H1 (cell line): ENCODE measurements around the gene DKK1. TPM values are rescaled to one million over a fixed set of nuclear protein-coding genes. Genes with fewer than 3 reads are reported as not detected.

ENCODE experiments used
- CTCF ChIA-PET: fragments of 300-600 bp; sonication (Branson Sonifier 250); formaldehyde crosslinking; loops from one replicate; lab custom pipeline; 2021; ENCODE audit not compliant: partially characterized antibody; lab: Charles Lee
- POLR2A ChIA-PET: fragments of 300-600 bp; sonication (Branson Sonifier 250); formaldehyde crosslinking; loops from one replicate; lab custom pipeline; 2021; ENCODE audit warnings: inconsistent platforms; ENCODE audit not compliant: partially characterized antibody; lab: Charles Lee
- DNase-seq, 2 experiments: peaks; one replicate each; pipeline versions ENCODE4 v3.0.0 to v3.0.0-alpha.2; 2010 to 2022; ENCODE audit warnings: low spot score in 2 of 2, low read depth in 1 of 2, mixed read lengths in 1 of 2
- FAIRE-seq: peaks from 2 replicates; lab custom pipeline; 2011; peaks lifted over from hg19 to GRCh38; lab: Jason Lieb, UNC
- H2AFZ ChIP-seq: 2 replicates; pipeline ENCODE4 v1.8.1; 2012; ENCODE audit warnings: low read length, inconsistent platforms
- H2AK5ac ChIP-seq: 2 replicates; pipeline ENCODE4 v1.6.1; 2013; ENCODE audit warnings: low read depth, low read length
- H2BK120ac ChIP-seq: replicated peaks from 2 replicates; pipeline ENCODE3; 2013; ENCODE audit warnings: low read depth, low read length, inconsistent platforms
- H2BK12ac ChIP-seq: 2 replicates; pipeline ENCODE4 v1.6.1; 2013; ENCODE audit warnings: low read depth, low read length
- H2BK15ac ChIP-seq: 2 replicates; pipeline ENCODE4 v1.6.1; 2013; ENCODE audit warnings: low read length
- H2BK20ac ChIP-seq: 2 replicates; pipeline ENCODE4 v1.6.1; 2013; ENCODE audit warnings: low read length
- H2BK5ac ChIP-seq: 2 replicates; pipeline ENCODE4 v1.6.1; 2013; ENCODE audit warnings: low read depth, low read length
- H3K14ac ChIP-seq: 2 replicates; pipeline ENCODE4 v1.6.1; 2013; ENCODE audit warnings: inconsistent platforms; ENCODE audit not compliant: insufficient read length
- H3K18ac ChIP-seq: 2 replicates; pipeline ENCODE4 v1.6.1; 2013; ENCODE audit warnings: low read length; ENCODE audit errors: extremely low read depth
- H3K23ac ChIP-seq: 2 replicates; pipeline ENCODE4 v1.6.1; 2013; ENCODE audit warnings: inconsistent platforms; ENCODE audit not compliant: insufficient read length
- H3K23me2 ChIP-seq: 2 replicates; pipeline ENCODE4 v1.6.1; 2013; ENCODE audit warnings: low read depth, low read length
- H3K27ac ChIP-seq: 2 replicates; pipeline ENCODE4 v1.6.1; 2011; ENCODE audit warnings: low read depth, low read length, inconsistent platforms
- H3K27me3 ChIP-seq, 4 experiments: replicated peaks in 1 of 4; 1 replicate in 1 of 4; 2 replicates in 3 of 4; pipeline versions ENCODE4 v1.6.1 to v1.8.1; 2011 to 2013; ENCODE audit warnings: low read length in 3 of 4, mild to moderate bottlenecking in 3 of 4, inconsistent platforms in 2 of 4, mixed read lengths in 2 of 4, moderate library complexity in 1 of 4; ENCODE audit not compliant: control insufficient read depth in 3 of 4, insufficient read depth in 3 of 4; ENCODE audit errors: extremely low read depth in 1 of 4
- H3K36me3 ChIP-seq, 4 experiments: 2 replicates each; pipeline versions ENCODE4 v1.6.1 to v1.8.1; 2011 to 2013; ENCODE audit warnings: mild to moderate bottlenecking in 4 of 4, low read length in 3 of 4, moderate library complexity in 2 of 4, control low read depth in 1 of 4, inconsistent platforms in 1 of 4; ENCODE audit not compliant: insufficient read depth in 4 of 4, control insufficient read depth in 2 of 4
- H3K4ac ChIP-seq: replicated peaks from 2 replicates; pipeline ENCODE3; 2013; ENCODE audit warnings: low read length, low read depth, mixed read lengths, inconsistent platforms; ENCODE audit not compliant: insufficient read length
- H3K4me1 ChIP-seq, 4 experiments: replicated peaks in 1 of 4; 1 replicate in 1 of 4; 2 replicates in 3 of 4; pipeline versions ENCODE4 v1.6.1 to v1.8.1; 2011 to 2013; ENCODE audit warnings: low read length in 3 of 4, inconsistent platforms in 2 of 4, mixed read lengths in 1 of 4; ENCODE audit not compliant: insufficient read depth in 4 of 4, control insufficient read depth in 3 of 4
- H3K4me2 ChIP-seq, 2 experiments: 2 replicates each; pipeline versions ENCODE4 v1.6.1 to v1.8.1; 2011 to 2013; ENCODE audit warnings: low read depth in 2 of 2, low read length in 2 of 2, control low read depth in 1 of 2, inconsistent platforms in 1 of 2, mild to moderate bottlenecking in 1 of 2; ENCODE audit not compliant: insufficient read depth in 1 of 2
- H3K4me3 ChIP-seq, 4 experiments: fragments of 200-600, 300-600 bp in 1 of 4; sonication (generic), shearing (Covaris generic), sonication (Bioruptor Twin) in 1 of 4; 2 replicates each; pipeline versions ENCODE4 v1.5.1 to v1.8.1; 2011 to 2016; ENCODE audit warnings: low read length in 4 of 4, low read depth in 3 of 4, control low read depth in 2 of 4, inconsistent platforms in 2 of 4, mild to moderate bottlenecking in 2 of 4, mixed read lengths in 1 of 4, moderate library complexity in 1 of 4; ENCODE audit not compliant: insufficient read depth in 2 of 4; ENCODE audit errors: extremely low read depth in 1 of 4
- H3K56ac ChIP-seq: replicated peaks from 2 replicates; pipeline ENCODE3; 2013; ENCODE audit warnings: low read depth, mild to moderate bottlenecking, mixed read lengths, low read length, inconsistent platforms; ENCODE audit not compliant: insufficient read length
- H3K79me1 ChIP-seq: 2 replicates; pipeline ENCODE4 v1.6.1; 2013; ENCODE audit warnings: low read depth, low read length, control low read depth
- H3K79me2 ChIP-seq, 2 experiments: 2 replicates each; pipeline versions ENCODE4 v1.6.1 to v1.8.1; 2012 to 2013; ENCODE audit warnings: low read length in 2 of 2, mild to moderate bottlenecking in 2 of 2, inconsistent platforms in 1 of 2; ENCODE audit not compliant: insufficient read depth in 2 of 2, control insufficient read depth in 1 of 2
- H3K9ac ChIP-seq, 4 experiments: replicated peaks in 1 of 4; 1 replicate in 1 of 4; 2 replicates in 3 of 4; pipeline versions ENCODE4 v1.6.1 to v1.8.1; 2011 to 2013; ENCODE audit warnings: low read depth in 3 of 4, low read length in 3 of 4, control low read depth in 2 of 4, mild to moderate bottlenecking in 2 of 4, moderate library complexity in 2 of 4, inconsistent platforms in 1 of 4; ENCODE audit errors: extremely low read depth in 1 of 4
- H3K9me3 ChIP-seq, 2 experiments: 2 replicates each; pipeline versions ENCODE4 v1.6.1 to v1.8.1; 2012 to 2013; ENCODE audit warnings: mild to moderate bottlenecking in 2 of 2, moderate library complexity in 2 of 2, control low read depth in 1 of 2, inconsistent platforms in 1 of 2, low read depth in 1 of 2, low read length in 1 of 2, mixed read lengths in 1 of 2; ENCODE audit not compliant: insufficient read depth in 2 of 2
- H4K20me1 ChIP-seq, 2 experiments: replicated peaks in 1 of 2; 2 replicates each; pipeline versions ENCODE3 to v1.8.1; 2011 to 2013; ENCODE audit warnings: inconsistent platforms in 2 of 2, low read length in 2 of 2, mild to moderate bottlenecking in 1 of 2; ENCODE audit not compliant: insufficient read depth in 2 of 2, control insufficient read depth in 1 of 2
- H4K5ac ChIP-seq: 2 replicates; pipeline ENCODE4 v1.6.1; 2013; ENCODE audit warnings: low read length, low read depth, mixed read lengths, inconsistent platforms; ENCODE audit not compliant: insufficient read length
- H4K8ac ChIP-seq: 2 replicates; pipeline ENCODE4 v1.8.0; 2013; ENCODE audit warnings: mild to moderate bottlenecking, moderate library complexity, low read length, inconsistent platforms; ENCODE audit not compliant: insufficient read depth; ENCODE audit errors: extremely low read depth
- H4K91ac ChIP-seq: replicated peaks from 2 replicates; pipeline ENCODE3; 2013; ENCODE audit warnings: low read length, mixed read lengths, inconsistent platforms; ENCODE audit not compliant: insufficient read length
- ASH2L ChIP-seq: fragments of 200-600, 300-600 bp; sonication (generic); IDR thresholded peaks from one replicate; pipeline ENCODE4 v1.7.1; 2017; ENCODE audit warnings: low read length
- BRCA1 ChIP-seq: IDR thresholded peaks from 2 replicates; pipeline ENCODE4 v1.6.1; 2012; ENCODE audit warnings: low read depth, low read length, improper control_type of control experiment
- CBX5 ChIP-seq: fragments of 300-800, 300-1000 bp; sonication (generic); IDR thresholded peaks from 2 replicates; pipeline ENCODE4 v1.7.1; 2016; ENCODE audit warnings: antibody characterized with exemption, low read length, low read depth
- CBX8 ChIP-seq: fragments of 300-800, 300-1000 bp; sonication (generic); IDR thresholded peaks from 2 replicates; pipeline ENCODE4 v1.7.1; 2016; ENCODE audit warnings: low read depth, low read length, borderline replicate concordance
- EP300 ChIP-seq, 2 experiments: IDR thresholded peaks; 1 replicate in 1 of 2; 2 replicates in 1 of 2; pipeline ENCODE4 v1.6.1; 2011 to 2012; ENCODE audit warnings: low read depth in 2 of 2, low read length in 2 of 2, mild to moderate bottlenecking in 2 of 2, borderline replicate concordance in 1 of 2, inconsistent platforms in 1 of 2, moderate library complexity in 1 of 2
- EZH2 ChIP-seq: fragments of 200-600 bp; sonication (generic); IDR thresholded peaks from 2 replicates; pipeline ENCODE4 v1.7.1; 2012; ENCODE audit warnings: low read depth, mild to moderate bottlenecking, moderate library complexity, low read length, inconsistent platforms; ENCODE audit not compliant: severe bottlenecking
- JUN ChIP-seq: IDR thresholded peaks from 2 replicates; pipeline ENCODE4 v1.6.1; 2011; ENCODE audit warnings: low read depth, mild to moderate bottlenecking, improper control_type of control experiment, low read length
- KDM4A ChIP-seq: IDR thresholded peaks from one replicate; pipeline ENCODE4 v1.7.1; 2012; ENCODE audit warnings: low read depth, mild to moderate bottlenecking, moderate library complexity, low read length, inconsistent platforms; ENCODE audit not compliant: severe bottlenecking
- TBP ChIP-seq: IDR thresholded peaks from 2 replicates; pipeline ENCODE4 v1.6.1; 2011; ENCODE audit warnings: low read depth, low read length, improper control_type of control experiment
- TCF12 ChIP-seq: IDR thresholded peaks from 2 replicates; pipeline ENCODE4 v1.6.1; 2011; ENCODE audit warnings: low read depth, mild to moderate bottlenecking, low read length
- TEAD4 ChIP-seq: IDR thresholded peaks from 2 replicates; pipeline ENCODE4 v1.6.1; 2012; ENCODE audit warnings: low read depth, low read length, inconsistent platforms, mixed read lengths
- WGBS, 2 experiments: shearing (Covaris generic) in 1 of 2; methylation state at CpG; one replicate each; pipeline versions ENCODE4 v1.1.6 to v1.1.7; 2013 to 2015; ENCODE audit warnings: low lambda C conversion rate in 2 of 2, mixed read lengths in 2 of 2, inconsistent platforms in 1 of 2, low coverage in 1 of 2, missing lambda C conversion rate in 1 of 2; ENCODE audit not compliant: insufficient replicate concordance in 2 of 2, insufficient coverage in 1 of 2, insufficient read length in 1 of 2; ENCODE audit errors: extremely low coverage in 1 of 2, missing lambda C conversion rate in 1 of 2; 5-methylcytosine and 5-hydroxymethylcytosine counted together
- polyA plus RNA-seq, 7 experiments: library from polyadenylated mRNA; depleted of rRNA in 3 of 7; stranded (reverse) in 5 of 7; unstranded in 2 of 7; fragments of >200 nt in 5 of 7; fragments of 200-250 nt in 2 of 7; gene quantifications; 1 replicate in 5 of 7; 2 replicates in 1 of 7; 4 replicates in 1 of 7; pipeline versions ENCODE4 v1.2.1 to v1.2.3, GENCODE V29; 2011 to 2013; ENCODE audit warnings: missing spikeins in 2 of 7, mixed read lengths in 2 of 7
- total RNA-seq: library from RNA; stranded (reverse); fragmentation: NEBNext Ultra II Directional; extraction: Animal tissue kit (Norgen Biotek cat#: 25700); gene quantifications from 2 replicates; pipeline ENCODE4 v1.2.1, GENCODE V29; 2021
- TF ChIP-seq, protein P1 (sequence below): IDR thresholded peaks from 2 replicates; pipeline ENCODE4 v1.6.1; 2011; ENCODE audit warnings: low read length, improper control_type of control experiment
- TF ChIP-seq, protein P2 (sequence below): IDR thresholded peaks from 2 replicates; pipeline ENCODE4 v1.6.1; 2011; ENCODE audit warnings: low read depth, mild to moderate bottlenecking, low read length; ENCODE audit not compliant: insufficient read depth

DKK1 gene
- total and polyA plus RNA-seq, 2 of the 8 experiments (the other 6 are each of a cell fraction or from before 2014, with no cell fraction given): 0.36 to 0.61 TPM

DNA sequence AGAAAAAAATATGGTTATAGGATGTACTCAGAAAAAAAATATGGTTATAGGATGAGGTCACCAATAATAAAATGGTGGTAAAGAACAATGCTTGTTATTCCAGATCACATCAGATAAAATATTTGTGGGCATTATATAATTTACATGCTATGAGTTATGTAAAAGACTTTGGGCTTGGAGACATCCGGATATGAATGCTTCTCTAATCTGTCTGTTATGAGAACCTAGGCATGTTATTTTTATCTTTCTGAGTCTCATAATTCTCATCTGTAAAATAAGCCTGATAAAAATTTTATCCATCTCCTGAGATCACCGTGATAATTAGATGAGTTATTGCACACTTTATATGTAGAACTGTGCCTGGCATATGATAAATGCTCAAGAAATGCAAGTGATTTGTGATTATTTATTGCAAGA lies 37.8 kb downstream of the DKK1 start:
- H3K14ac ChIP-seq: no peak overlapping the region
- no peak overlapping the region for H3K4me3 ChIP-seq
- H3K18ac ChIP-seq: no peak overlapping the region
- no peak overlapping the region for H4K91ac ChIP-seq
- no peaks in the 10 kb centered on the region for H3K9me3 ChIP-seq
- H2BK15ac ChIP-seq: no peak overlapping the region
- H3K79me1 ChIP-seq: no peaks in the 10 kb centered on the region
- no peak overlapping the region for H3K23ac ChIP-seq
- H3K4me1 ChIP-seq: no peaks in the 10 kb centered on the region; a peak in 1 of 7 replicates
- no peak overlapping the region for H4K5ac ChIP-seq
- H3K4me2 ChIP-seq: no peak overlapping the region
- no peak overlapping the region for H2AK5ac ChIP-seq
- H2BK20ac ChIP-seq: no peak overlapping the region
- H3K23me2 ChIP-seq: no peaks in the 10 kb centered on the region; the same call in 1 of the 2 replicates
- H2AFZ ChIP-seq: no peak overlapping the region
- H4K8ac ChIP-seq: no peak overlapping the region
- H2BK120ac ChIP-seq: no peak overlapping the region
- ChIA-PET CTCF (no interaction called here), POLR2A (no interaction called here)
- no peak overlapping the region for H3K56ac ChIP-seq
- H3K36me3 ChIP-seq: no peaks in the 10 kb centered on the region
- FAIRE-seq (no peak), DNase-seq (no peak)
- no peaks in the 10 kb centered on the region for H4K20me1 ChIP-seq
- H3K4ac ChIP-seq: no peak overlapping the region
- H2BK5ac ChIP-seq: no peak overlapping the region
- WGBS, 2 experiments: 95% methylated on average over 2 of the region's 2 CpGs; no CpG with 5 or more reads in 1 of the 2 experiments
- H3K9ac ChIP-seq: no peak overlapping the region
- H3K79me2 ChIP-seq: no peaks in the 10 kb centered on the region
- H3K27ac ChIP-seq: no peak overlapping the region
- no peak overlapping the region for H2BK12ac ChIP-seq
- no peaks in the 10 kb centered on the region for H3K27me3 ChIP-seq
- TF ChIP-seq BRCA1 (no peak), JUN (no peak), TBP (no peak), ASH2L (no peak), CBX5 (no peak), EZH2 (no peak), CBX8 (no peak), TCF12 (no peak), KDM4A (no peak), EP300 (IDR thresholded peaks at IDR 0.05; ENCODE audit: borderline replicate concordance in 1 of 2, low read depth in 2 of 2, low read length in 2 of 2) (no peak), TEAD4 (no peak)
- TF ChIP-seq, protein P1, sequence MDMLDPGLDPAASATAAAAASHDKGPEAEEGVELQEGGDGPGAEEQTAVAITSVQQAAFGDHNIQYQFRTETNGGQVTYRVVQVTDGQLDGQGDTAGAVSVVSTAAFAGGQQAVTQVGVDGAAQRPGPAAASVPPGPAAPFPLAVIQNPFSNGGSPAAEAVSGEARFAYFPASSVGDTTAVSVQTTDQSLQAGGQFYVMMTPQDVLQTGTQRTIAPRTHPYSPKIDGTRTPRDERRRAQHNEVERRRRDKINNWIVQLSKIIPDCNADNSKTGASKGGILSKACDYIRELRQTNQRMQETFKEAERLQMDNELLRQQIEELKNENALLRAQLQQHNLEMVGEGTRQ: no peak
- TF ChIP-seq, protein P2, sequence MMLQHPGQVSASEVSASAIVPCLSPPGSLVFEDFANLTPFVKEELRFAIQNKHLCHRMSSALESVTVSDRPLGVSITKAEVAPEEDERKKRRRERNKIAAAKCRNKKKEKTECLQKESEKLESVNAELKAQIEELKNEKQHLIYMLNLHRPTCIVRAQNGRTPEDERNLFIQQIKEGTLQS: no peak
